Fibroblast of mammary gland (primary cell): ENCODE measurements around the gene DMPK.
"Not testable (repeated sequence)": the region's sequence is repeated elsewhere in the genome, so short reads cannot be mapped to it uniquely, and the experiment has no call there.

Experiments used
- DNase-seq: peaks from one replicate; pipeline ENCODE4 v3.0.0-alpha.2; 2010; ENCODE audit warnings: low read depth
- H3K4me3 ChIP-seq: 2 replicates; pipeline ENCODE4 v1.5.1; 2011; ENCODE audit warnings: low read depth, mild to moderate bottlenecking, low read length, moderate library complexity; ENCODE audit not compliant: control insufficient read depth
- CTCF ChIP-seq: conservative IDR thresholded peaks from 2 replicates; pipeline ENCODE4 v1.5.1; 2011; ENCODE audit warnings: low read depth, low read length, inconsistent platforms; ENCODE audit not compliant: control insufficient read depth, insufficient read depth

Gene DMPK

GRCh38 chr19:45752639-45753038 lies 29.7 kb downstream of the DMPK start:
- DNase-seq: peak; percentile 95
- TF ChIP-seq CTCF: no peak
- no peak overlapping the region for H3K4me3 ChIP-seq

- not testable (repeated sequence) for DNase-seq, H3K4me3 ChIP-seq
These were observed 30.8 kb downstream of the DMPK start for GRCh38 chr19:45751483-45751882.

- no peak overlapping the region for H3K4me3 ChIP-seq
- TF ChIP-seq CTCF: no peak
- DNase-seq: no peak
These were observed 34.8 kb downstream of the DMPK start for GRCh38 chr19:45747513-45747912.

- no peak overlapping the region for H3K4me3 ChIP-seq
- no peak for TF ChIP-seq CTCF
- no peak for DNase-seq
These were observed 35.4 kb downstream of the DMPK start for GRCh38 chr19:45746866-45747265.

- no peak for DNase-seq
- TF ChIP-seq CTCF: no peak
- no peak overlapping the region for H3K4me3 ChIP-seq
These were observed 36.7 kb downstream of the DMPK start for GRCh38 chr19:45745606-45746005.

GRCh38 chr19:45742969-45743368 lies 39.3 kb downstream of the DMPK start:
- no peak overlapping the region for H3K4me3 ChIP-seq
- TF ChIP-seq CTCF: no peak
- DNase-seq: no peak

- no peak overlapping the region for H3K4me3 ChIP-seq
- no peak for DNase-seq
- TF ChIP-seq CTCF: no peak
These were observed 42.5 kb downstream of the DMPK start for GRCh38 chr19:45739498-45740439.
